Activated T-helper 2 cell treated with anti-CD3 and anti-CD28 coated beads, Interferon-gamma antibody, Interleukin-2, Interleukin-4, amounts not matched to agents 10 μg/mL and 5 μg/mL and 100 μg/mL, durations not matched to agents 14 hours and 24 hours and 36 hours (primary cell): ENCODE results near the gene GSPT1. TPM values are rescaled to one million over a fixed set of nuclear protein-coding genes. Genes with fewer than 3 reads are reported as not detected.
"Not testable (repeated sequence)": the region's sequence is repeated elsewhere in the genome, so short reads cannot be mapped to it uniquely, and the experiment has no call there.

Experiments used
- DNase-seq: peaks from one replicate; pipeline ENCODE4 v3.0.0; 2021; ENCODE audit warnings: low spot score
- H3K27ac Mint-ChIP-seq: one replicate; pipeline ENCODE4 v1.8.0; 2021; ENCODE audit warnings: mixed read lengths
- H3K27me3 Mint-ChIP-seq: one replicate; pipeline ENCODE4 v1.8.0; 2021; ENCODE audit warnings: low read depth, mixed read lengths
- H3K36me3 Mint-ChIP-seq: one replicate; pipeline ENCODE4 v1.8.0; 2021; ENCODE audit warnings: low read depth, mixed read lengths
- H3K4me1 Mint-ChIP-seq: one replicate; pipeline ENCODE4 v1.8.0; 2021; ENCODE audit warnings: low read depth, mixed read lengths
- H3K4me3 Mint-ChIP-seq: one replicate; pipeline ENCODE4 v1.8.0; 2021; ENCODE audit warnings: low read depth, mild to moderate bottlenecking, moderate library complexity, mixed read lengths
- H3K9me3 Mint-ChIP-seq: one replicate; pipeline ENCODE4 v1.8.0; 2021; ENCODE audit warnings: mixed read lengths
- intact Hi-C: fragments of 100-400 bp; cut with micrococcal nuclease; formaldehyde crosslinking; loops from one replicate; pipeline ENCODE4 v1.15.1; 2023
- total RNA-seq: library from RNA; stranded (reverse); gene quantifications from 2 replicates; pipeline ENCODE4 v1.2.3, GENCODE V29; 2022

The GSPT1 gene
- total RNA-seq, 1 donor from 2014 or later, result 216 TPM

GRCh38 chr16:11946433-11946832 is 30.7 kb upstream of the GSPT1 start:
- Mint-ChIP-seq H3K36me3 (no peaks in the 10 kb centered on the region), H3K27me3 (no peaks in the 10 kb centered on the region), H3K4me1 (no peaks in the 10 kb centered on the region), H3K4me3 (no peak overlapping the region), H3K27ac (no peak overlapping the region), H3K9me3 (no peaks in the 10 kb centered on the region)
- intact Hi-C loops, result no loop called here
- no peak for DNase-seq

GRCh38 chr16:11941945-11942344 is 26.2 kb upstream of the GSPT1 start, which contains the start of gene NPIPB2:
Gene NPIPB2 (minus strand): TSS chr16:11942045. CDS start chr16:11942045, 0 bp downstream.
- H3K27ac Mint-ChIP-seq, DNase-seq, H3K9me3 Mint-ChIP-seq, H3K36me3 Mint-ChIP-seq, H3K27me3 Mint-ChIP-seq, H3K4me3 Mint-ChIP-seq, H3K4me1 Mint-ChIP-seq, intact Hi-C loops: not testable (repeated sequence)

DNA sequence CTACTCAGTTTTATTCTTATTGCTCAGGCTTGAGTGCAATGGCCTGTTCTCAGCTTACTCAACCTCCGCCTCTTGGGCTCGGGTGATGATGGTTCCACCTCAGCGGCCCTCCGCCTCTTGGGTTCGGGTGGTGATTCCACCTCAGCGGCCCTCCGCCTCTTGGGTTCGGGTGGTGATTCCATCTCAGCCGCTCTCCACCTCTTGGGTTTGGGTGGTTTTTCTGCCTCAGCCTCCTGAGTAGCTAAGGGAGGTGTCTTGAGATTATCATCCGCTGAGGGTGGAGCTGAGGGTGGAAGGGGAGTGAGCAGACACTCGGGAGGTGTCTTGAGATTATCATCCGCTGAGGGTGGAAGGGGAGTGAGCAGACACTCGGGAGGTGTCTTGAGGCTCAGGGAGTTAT is 11.6 kb upstream of the GSPT1 start:
- intact Hi-C loops, DNase-seq, H3K27ac Mint-ChIP-seq, H3K4me1 Mint-ChIP-seq, H3K27me3 Mint-ChIP-seq, H3K36me3 Mint-ChIP-seq, H3K4me3 Mint-ChIP-seq, H3K9me3 Mint-ChIP-seq: not testable (repeated sequence)

DNA sequence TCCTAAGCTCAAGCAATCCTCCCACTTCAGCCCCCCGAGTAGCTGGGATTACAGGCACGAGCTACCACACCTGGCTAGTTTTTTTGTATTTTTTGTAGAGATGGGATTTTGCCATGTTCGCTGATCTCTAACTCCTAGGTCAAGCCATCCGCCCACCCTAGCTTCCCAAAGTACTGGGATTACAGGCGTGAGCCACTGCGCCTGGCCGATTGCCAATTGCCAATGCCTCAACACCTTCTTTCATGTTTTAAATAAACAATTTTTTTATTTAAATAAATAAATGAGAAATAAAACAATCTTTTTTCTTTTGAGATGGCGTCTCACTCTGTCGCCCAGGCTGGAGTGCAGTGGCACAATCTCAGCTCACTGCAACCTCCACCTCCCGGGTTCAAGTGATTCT is 8.3 kb upstream of the GSPT1 start:
- DNase-seq, intact Hi-C loops, H3K4me3 Mint-ChIP-seq, H3K9me3 Mint-ChIP-seq, H3K36me3 Mint-ChIP-seq, H3K27ac Mint-ChIP-seq, H3K27me3 Mint-ChIP-seq, H3K4me1 Mint-ChIP-seq: not testable (repeated sequence)

- Mint-ChIP-seq H3K27ac (peak overlapping the region; percentile 75), H3K27me3 (peaks cover 9% of the 10 kb centered on the region), H3K4me3 (peak overlapping the region; percentile 89), H3K36me3 (peaks cover 29% of the 10 kb centered on the region), H3K9me3 (no peaks in the 10 kb centered on the region), H3K4me1 (peaks cover 31% of the 10 kb centered on the region)
- DNase-seq, result no peak
- intact Hi-C loops, result loop anchor here (5.0 to 10.0 kb wide), 2 partner anchors 172 to 974 kb away; partner anchors contain the start of genes CLEC16A, DEXI and TXNDC11
These were observed 949 bp upstream of the GSPT1 start for GRCh38 chr16:11916524-11917285.

DNA sequence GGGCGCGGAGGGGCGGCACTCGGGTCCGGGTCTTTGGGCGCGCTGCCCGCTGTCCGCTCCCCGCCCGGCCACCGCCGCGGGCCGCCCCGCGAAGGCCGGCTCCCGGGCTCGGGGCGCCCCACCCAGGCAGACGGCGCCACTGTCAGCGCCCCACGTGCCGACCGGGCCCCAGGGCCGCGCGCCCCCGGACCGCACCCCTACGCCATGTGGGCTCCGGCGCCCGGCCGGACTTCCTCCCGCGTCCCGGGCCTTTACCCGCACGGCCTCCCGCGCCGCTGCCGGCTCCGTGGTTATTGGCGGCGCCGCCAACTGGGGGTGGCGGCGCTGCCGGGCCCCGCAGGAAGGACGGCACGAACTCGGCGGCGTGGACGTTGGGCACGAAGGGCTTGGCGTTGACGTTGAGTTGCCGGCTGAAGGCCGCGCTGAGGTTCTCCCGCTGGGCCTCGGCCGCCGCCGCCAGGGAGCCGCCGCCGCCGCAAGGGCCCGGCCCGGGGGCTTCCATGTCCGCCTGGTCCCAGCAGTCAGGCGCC is 577 bp downstream of the GSPT1 start:
- Mint-ChIP-seq H3K4me3 (peak overlapping the region; percentile 95), H3K27me3 (peaks cover 8% of the 10 kb centered on the region), H3K36me3 (peaks cover 37% of the 10 kb centered on the region), H3K9me3 (no peaks in the 10 kb centered on the region), H3K4me1 (peaks cover 39% of the 10 kb centered on the region), H3K27ac (peak overlapping the region; percentile 94)
- intact Hi-C loops, result loop anchor here (2.0 to 10.0 kb wide), 4 partner anchors 62 to 973 kb away; partner anchors contain the start of genes CLEC16A, DEXI, RSL1D1 and SNX29
- peak; percentile 37 for DNase-seq

DNA sequence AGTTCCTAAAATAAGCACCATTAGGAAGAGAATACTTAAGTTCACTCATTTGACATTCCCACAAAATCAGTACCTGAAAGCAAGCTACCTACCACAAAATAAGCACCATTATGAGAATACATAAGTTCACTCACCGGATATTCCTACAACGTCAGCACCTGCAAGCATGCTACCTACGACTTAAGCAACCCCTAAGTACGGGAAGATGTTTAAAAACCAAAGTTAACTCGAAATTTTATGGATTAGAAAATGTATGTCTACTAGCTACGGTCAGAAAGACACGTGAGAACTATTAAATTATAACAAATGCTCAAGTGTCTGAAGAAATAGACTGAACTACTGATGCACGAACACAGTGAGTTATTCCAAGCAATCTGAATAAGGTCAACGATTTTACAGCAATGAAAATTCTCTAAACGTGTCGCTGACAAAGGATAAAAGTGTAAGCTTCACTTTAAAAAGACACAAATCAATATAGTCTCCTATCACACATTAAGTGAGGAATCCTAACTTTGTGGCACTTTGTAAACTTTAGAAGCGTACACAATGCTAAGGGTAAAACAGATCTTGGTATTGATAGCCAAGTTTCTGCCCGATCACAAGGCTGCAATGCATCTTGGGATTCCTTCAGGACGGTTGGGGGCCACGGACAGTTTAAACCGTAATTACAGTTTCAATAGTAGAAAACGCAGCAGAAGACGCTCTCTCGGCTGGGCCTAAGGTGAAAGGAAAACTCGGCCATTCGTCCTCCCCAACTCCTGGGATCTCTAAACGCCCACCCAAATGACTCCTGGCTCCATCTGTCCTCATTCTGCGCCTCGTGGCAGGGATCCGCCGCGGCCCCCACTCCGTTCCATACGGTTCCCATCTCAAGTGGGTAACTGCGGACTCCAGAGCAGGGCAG is 1.3 kb downstream of the GSPT1 start:
- peak overlapping the region; percentile 95 for H3K4me3 Mint-ChIP-seq
- DNase-seq, result peak; percentile 21
- H3K36me3 Mint-ChIP-seq, result peaks cover 40% of the 10 kb centered on the region
- peaks cover 39% of the 10 kb centered on the region for H3K4me1 Mint-ChIP-seq
- H3K27ac Mint-ChIP-seq, result peak overlapping the region; percentile 94
- intact Hi-C loops, result loop anchor here (2.0 to 10.0 kb wide), 7 partner anchors 62 to 972 kb away; partner anchors contain the start of genes CLEC16A, DEXI, RSL1D1 and SNX29
- no peaks in the 10 kb centered on the region for H3K9me3 Mint-ChIP-seq
- H3K27me3 Mint-ChIP-seq, result peaks cover 3% of the 10 kb centered on the region

- Mint-ChIP-seq H3K36me3 (peaks cover 44% of the 10 kb centered on the region), H3K27me3 (peaks cover 1% of the 10 kb centered on the region), H3K9me3 (no peaks in the 10 kb centered on the region), H3K27ac (peak overlapping the region; percentile 94), H3K4me1 (peaks cover 46% of the 10 kb centered on the region), H3K4me3 (peak overlapping the region; percentile 95)
- intact Hi-C loops, result loop anchor here (2.0 to 10.0 kb wide), 6 partner anchors 63 to 169 kb away; partner anchors contain the start of genes RSL1D1, SNX29, TXNDC11 and ZC3H7A
- DNase-seq, result no peak
These were observed 2.2 kb downstream of the GSPT1 start for GRCh38 chr16:11913425-11914079.

GRCh38 chr16:11909653-11910545 is 5.9 kb downstream of the GSPT1 start:
- intact Hi-C loops, result loop anchor here (5.0 to 10.0 kb wide), 4 partner anchors 113 to 165 kb away; partner anchors contain the start of genes TXNDC11 and ZC3H7A
- peaks cover 69% of the 10 kb centered on the region for H3K36me3 Mint-ChIP-seq
- no peaks in the 10 kb centered on the region for H3K9me3 Mint-ChIP-seq
- no peak overlapping the region for H3K4me3 Mint-ChIP-seq
- H3K27ac Mint-ChIP-seq, result peak overlapping the region; percentile 30
- DNase-seq, result no peak
- peaks cover 47% of the 10 kb centered on the region for H3K4me1 Mint-ChIP-seq
- H3K27me3 Mint-ChIP-seq, result no peaks in the 10 kb centered on the region

- no peaks in the 10 kb centered on the region for H3K9me3 Mint-ChIP-seq
- no peak for DNase-seq
- peaks cover 59% of the 10 kb centered on the region for H3K36me3 Mint-ChIP-seq
- intact Hi-C loops, result no loop called here
- no peaks in the 10 kb centered on the region for H3K27me3 Mint-ChIP-seq
- H3K4me3 Mint-ChIP-seq, result no peak overlapping the region
- H3K27ac Mint-ChIP-seq, result no peak overlapping the region
- peaks cover 27% of the 10 kb centered on the region for H3K4me1 Mint-ChIP-seq
These were observed 8.4 kb downstream of the GSPT1 start for GRCh38 chr16:11907160-11907970.

GRCh38 chr16:11903906-11904305 is 11.8 kb downstream of the GSPT1 start:
- Mint-ChIP-seq H3K27ac (no peak overlapping the region), H3K4me3 (no peak overlapping the region), H3K36me3 (peaks cover 53% of the 10 kb centered on the region), H3K4me1 (peaks cover 24% of the 10 kb centered on the region), H3K27me3 (no peaks in the 10 kb centered on the region), H3K9me3 (no peaks in the 10 kb centered on the region)
- intact Hi-C loops, result no loop called here
- no peak for DNase-seq
